Upper lobe of left lung (tissue), 4 donors: ENCODE data around the gene KLF18.

ENCODE experiments used
- EP300 ChIP-seq, 4 donors: sonication (generic); formaldehyde crosslinking; IDR thresholded peaks; one replicate each; pipeline ENCODE4 v1.5.1; 2017; ENCODE audit warnings: antibody characterized with exemption in 4 of 4, control low read depth in 2 of 4
- POLR2A ChIP-seq, 4 donors: fragments of 450-650 bp; IDR thresholded peaks; one replicate each; pipeline ENCODE4 v1.5.1; 2016 to 2017; ENCODE audit warnings: antibody characterized with exemption in 4 of 4, mild to moderate bottlenecking in 2 of 4
- POLR2AphosphoS5 ChIP-seq, 2 donors: sonication (generic); formaldehyde crosslinking; IDR thresholded peaks; one replicate each; pipeline ENCODE4 v1.5.1; 2017; ENCODE audit warnings: antibody characterized with exemption in 2 of 2
- TF ChIP-seq, protein P1 (sequence below), 6 experiments: fragments of 450-650 bp in 4 of 6; fragments of 200-600 bp in 2 of 6; sonication (generic) in 2 of 6; IDR thresholded peaks; one replicate each; pipeline ENCODE4 v1.5.1; 2016 to 2019; ENCODE audit warnings: antibody characterized with exemption in 6 of 6

DNA sequence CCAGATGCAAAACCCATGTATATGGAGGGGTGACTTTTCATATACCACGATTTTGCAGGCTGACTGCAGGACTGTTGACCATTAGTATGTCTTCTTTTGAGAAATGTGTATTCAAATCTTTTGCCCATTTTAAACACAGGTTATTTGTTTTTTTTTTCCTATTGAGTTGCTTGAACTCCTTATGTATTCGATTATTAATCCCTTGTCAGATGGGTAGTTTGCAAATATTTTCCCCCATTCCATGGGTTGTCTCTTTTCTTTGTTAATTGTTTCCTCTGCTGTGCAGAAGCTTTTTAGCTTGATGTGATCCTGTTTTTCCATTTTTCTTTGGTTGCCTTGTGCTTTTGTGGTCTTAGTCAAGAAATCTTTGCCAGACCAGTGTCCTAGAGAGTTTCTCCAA, 47.4 kb downstream of the KLF18 start:
- TF ChIP-seq, protein P1, sequence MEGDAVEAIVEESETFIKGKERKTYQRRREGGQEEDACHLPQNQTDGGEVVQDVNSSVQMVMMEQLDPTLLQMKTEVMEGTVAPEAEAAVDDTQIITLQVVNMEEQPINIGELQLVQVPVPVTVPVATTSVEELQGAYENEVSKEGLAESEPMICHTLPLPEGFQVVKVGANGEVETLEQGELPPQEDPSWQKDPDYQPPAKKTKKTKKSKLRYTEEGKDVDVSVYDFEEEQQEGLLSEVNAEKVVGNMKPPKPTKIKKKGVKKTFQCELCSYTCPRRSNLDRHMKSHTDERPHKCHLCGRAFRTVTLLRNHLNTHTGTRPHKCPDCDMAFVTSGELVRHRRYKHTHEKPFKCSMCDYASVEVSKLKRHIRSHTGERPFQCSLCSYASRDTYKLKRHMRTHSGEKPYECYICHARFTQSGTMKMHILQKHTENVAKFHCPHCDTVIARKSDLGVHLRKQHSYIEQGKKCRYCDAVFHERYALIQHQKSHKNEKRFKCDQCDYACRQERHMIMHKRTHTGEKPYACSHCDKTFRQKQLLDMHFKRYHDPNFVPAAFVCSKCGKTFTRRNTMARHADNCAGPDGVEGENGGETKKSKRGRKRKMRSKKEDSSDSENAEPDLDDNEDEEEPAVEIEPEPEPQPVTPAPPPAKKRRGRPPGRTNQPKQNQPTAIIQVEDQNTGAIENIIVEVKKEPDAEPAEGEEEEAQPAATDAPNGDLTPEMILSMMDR (IDR thresholded peaks at IDR 0.05): no peak
- no peak for TF ChIP-seq EP300 (IDR thresholded peaks at IDR 0.05)
- no peak for TF ChIP-seq POLR2A (IDR thresholded peaks at IDR 0.05)
- no peak for TF ChIP-seq POLR2AphosphoS5 (IDR thresholded peaks at IDR 0.05)
